Ramos (cell line): ENCODE results near the gene NF2.

Source experiments
- in situ Hi-C: fragments of 300-500 bp; cut with MboI; formaldehyde crosslinking; loops from one replicate; pipeline ENCODE4 v1.14.3; 2022; ENCODE audit warnings: low sequenced_read_pairs; ENCODE audit not compliant: unreplicated experiment

NF2 gene

DNA sequence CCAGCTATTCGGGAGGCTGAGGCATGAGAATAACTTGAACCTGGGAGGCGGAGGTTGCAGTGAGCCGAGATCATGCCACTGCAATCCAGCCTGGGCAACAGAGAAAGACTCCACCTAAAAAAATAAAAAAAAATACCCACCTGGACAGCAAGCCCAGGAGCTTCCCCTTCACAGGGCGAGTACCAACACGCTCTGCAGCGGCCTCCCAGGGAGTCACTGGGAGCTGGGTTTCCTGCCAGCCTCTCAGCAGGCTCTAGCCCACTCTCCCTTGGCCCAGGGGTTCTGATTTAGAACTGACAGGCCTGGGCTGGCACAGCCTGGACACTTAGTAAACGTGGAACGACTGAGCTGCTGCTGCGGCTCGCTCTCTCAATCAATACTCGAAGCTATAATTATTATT is 114.4 kb downstream of the NF2 start:
- in situ Hi-C loops = no loop called here

DNA sequence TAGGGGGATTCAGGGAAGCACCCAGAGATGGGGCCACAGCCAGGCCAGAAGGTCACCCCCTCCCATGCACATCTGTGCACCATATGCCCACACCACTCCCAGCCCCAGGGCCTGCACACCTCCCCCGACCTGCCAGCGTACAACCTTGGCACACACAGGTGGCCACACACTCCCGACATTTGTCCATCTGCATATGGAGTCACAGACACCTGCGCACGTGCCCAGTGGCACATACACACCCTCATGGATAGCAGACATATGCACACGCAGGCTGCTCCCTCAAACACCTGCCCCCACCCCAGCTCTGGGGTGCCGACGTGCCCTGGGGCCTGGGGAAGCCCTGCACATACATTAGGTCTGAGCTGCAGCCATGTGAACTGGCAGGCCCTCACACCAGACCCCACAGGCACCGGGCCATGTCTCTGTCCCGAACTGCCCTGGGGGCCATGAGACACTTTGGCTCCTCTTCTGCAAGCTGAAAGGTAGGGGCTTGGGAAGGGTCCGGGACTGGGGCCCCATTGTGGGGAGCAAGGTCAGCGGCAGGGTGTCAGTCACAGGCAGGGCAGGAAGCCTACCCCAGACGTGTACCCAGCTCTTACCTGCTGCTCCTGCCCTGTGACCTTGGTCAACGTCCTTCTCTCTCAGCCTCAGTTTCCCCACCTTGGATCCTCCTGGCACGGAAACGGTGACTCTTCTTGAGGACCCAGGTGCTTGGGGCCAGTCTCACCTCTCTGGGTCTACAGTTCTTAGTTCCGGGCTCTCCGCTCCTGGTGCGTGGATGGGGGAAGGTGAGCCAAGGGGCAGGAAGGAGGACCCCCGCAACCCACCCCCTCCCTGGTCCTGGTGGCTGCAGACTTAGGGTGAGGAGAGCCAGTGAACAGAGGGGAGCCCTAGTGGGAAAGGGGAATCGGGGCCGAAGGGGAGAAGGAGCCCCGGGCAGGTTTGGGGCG is 115.8 kb downstream of the NF2 start:
- in situ Hi-C loops = no loop called here

DNA sequence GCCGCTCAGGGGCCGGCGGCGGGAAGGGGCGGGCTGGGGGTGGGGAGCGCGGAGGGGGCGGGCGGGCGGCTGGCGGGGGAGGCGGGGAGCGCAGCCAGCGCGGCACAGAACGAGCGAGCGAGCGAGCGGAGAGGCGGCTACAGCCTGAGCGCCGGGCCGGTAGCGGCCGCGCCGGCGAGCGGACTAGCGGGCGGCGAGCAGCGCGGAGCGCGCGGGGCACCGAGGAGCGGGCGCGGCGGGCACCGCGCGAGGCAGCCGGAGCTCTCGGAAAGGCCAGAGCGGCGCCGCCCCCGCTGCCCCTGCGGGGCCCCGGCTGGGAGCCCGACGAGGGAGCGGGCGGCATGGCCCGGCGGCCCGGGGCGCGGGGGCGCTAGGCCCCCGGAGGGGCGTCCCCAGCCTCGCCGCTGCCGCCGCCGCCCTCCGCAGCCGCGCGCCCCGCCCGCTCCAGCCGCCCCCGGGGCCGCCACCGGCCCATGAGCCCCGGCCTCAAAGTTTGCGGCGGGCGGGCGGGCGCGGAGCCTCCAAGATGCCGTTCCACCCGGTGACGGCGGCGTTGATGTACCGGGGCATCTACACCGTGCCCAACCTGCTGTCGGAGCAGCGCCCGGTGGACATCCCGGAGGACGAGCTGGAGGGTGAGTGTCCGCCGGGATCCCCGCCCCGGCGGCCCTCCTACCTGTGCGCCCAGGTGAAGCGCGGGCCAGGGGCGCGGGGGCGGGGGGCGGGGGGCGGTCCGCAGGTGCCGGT is 116.6 kb downstream of the NF2 start, which contains the start of gene CABP7:
CABP7 (plus strand) TSS at position 105 of the 747 bp plus-strand sequence; CDS start at position 527, 422 bp downstream.
- in situ Hi-C loops = no loop called here

DNA sequence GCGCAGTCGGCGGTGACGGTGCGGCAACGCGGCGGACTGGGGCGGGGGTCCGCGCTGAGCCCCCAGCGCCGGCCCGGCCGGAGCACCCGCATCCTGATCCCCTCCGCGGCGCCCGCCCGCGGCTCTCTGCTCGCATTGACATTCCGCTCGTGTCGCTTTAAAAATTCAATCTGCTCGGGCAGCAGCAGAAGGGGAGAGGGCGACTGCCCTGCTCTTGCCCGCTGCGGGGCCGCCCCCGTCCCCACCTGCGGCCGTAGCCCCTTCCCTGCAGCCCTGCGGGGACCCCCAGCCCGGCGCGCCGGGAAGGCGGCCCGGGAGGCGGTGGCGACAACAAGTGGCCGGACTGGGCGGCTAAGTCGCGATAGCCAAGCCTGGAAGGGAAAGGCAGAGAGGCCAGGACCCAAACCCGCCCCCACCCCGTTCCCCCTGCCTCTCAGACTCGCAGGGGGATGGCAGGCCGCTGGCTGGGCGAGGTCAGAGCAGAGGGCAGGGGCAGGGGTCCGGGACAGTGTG is 117.4 kb downstream of the NF2 start:
- in situ Hi-C loops = no loop called here

DNA sequence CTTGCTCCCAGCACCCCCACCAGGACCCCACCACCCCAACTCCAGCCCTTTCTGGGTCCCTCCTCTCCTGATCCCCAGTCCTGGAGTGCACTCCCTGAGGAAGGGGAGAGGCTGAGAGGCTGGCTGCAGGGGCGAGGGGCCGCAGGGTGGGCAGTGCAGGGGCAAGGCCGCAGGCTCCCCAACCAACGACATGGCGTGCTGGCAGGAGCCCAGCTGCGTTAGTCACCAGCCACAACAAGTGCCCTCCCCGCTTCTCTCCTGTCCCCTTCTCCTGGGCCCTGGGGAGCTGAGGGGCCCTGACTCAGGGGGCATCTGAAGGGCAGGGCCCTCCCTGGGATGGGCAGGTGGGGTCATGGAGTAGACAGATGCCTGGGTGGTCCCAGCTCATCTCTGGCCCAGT is 118.7 kb downstream of the NF2 start:
- in situ Hi-C loops = no loop called here

DNA sequence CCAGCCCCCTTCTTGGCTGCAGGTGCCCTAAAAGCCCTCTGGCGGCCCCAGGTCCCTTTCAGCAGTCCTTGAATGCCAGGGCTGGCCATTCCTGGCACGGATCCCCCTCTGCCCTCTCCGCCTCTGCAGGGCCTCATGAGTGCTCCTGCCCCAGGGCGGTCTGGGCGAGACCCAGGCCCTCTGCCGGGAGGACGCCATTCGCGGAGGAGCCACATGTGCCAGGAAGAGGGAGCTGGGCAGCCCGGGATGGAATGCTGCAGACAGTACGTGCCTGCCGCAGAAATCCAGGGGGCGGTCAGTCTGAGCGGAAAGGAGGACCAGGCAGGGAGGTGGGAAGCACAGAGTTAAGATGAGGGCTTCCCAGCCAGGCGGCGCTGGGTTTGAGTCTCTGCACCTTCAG is 119.2 kb downstream of the NF2 start:
- in situ Hi-C loops = no loop called here

DNA sequence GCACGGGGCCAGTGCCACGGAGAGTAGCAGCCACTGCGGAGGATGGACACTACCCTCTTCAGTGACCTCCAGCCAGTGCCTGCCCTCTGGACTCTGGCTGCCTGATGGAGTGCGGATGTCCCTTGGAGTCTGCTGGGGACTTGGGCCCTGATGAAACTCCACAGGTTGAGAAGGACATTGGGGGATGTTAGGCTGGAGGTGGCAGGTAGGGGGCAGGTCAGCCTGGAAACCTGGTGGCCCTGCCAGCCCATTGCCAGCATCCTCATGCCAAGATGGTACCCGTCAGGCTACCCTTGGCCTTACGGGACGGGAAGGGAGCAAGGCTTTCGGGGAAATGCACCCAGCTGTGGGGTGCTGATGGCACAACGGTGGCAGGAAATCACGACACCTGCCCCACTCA is 120.3 kb downstream of the NF2 start:
- in situ Hi-C loops = no loop called here

DNA sequence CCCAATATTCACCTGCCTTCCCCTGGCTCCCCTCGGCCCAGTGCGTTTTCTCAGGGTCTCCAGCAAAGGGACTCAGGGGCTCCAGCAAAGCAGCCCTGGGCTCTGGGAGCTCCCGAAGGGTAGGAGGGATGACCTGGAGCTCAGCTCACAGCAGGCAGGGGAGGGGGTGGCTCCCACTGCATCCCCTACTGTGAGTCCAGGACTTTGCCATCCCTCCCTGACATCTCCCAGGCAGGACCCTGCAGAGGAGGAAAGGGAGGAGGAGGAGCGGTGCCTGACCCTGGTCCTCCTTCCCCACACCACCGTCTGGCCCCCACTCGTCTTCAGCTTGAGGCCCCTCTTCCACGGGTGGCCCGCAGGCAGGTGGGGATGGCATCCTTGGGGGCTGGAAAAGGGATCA is 121.4 kb downstream of the NF2 start:
- in situ Hi-C loops = no loop called here

DNA sequence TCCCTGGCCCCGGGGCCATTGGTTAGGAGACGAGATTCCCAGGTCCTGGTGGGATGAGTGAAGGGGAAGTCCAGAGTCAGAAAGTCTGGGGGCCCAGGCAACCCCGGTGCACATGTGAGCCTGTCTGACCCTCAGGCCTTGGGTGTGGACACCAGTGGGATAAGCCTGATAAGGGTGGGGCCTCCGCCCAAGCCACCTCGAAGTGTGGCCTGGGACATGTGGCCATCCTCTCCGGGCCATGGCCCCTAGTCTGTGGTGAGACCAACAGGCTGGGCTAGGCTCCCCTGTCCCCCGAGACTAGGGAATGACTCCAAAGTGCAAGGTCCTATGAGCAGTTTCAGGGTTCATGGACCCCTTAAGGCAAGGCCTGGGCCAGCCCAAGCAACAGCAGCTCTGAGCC is 122.7 kb downstream of the NF2 start:
- in situ Hi-C loops = no loop called here

DNA sequence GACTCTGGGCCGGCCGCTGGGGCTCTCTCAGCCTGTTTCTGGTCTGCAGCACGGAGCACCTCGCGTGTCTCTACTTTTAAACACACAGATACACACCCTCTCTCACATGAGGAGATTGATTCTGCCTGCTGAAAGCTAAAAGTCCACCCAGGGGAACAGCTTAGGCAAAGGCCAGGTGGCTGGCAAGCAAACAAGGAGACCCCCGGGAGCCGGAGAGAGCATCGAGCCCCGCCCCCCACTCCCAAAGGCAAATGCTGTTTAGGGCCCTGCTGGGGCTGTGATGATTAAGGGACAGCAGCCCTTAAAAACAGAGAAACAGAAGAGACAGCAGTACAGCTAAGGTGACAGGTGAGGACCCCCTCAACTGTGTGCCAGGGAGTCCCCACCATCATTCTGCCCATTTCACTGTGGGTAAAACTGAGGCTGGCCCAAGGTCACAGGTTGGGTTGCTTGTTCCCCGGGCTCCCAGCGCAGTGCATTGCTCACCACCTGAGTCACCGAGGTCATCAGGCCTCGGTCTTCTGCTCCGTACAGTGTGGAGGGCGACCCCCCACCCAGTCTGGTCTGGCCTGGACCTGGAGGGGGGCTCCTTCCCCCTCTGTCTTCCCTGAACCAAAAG is 123.2 kb downstream of the NF2 start:
- in situ Hi-C loops = no loop called here

DNA sequence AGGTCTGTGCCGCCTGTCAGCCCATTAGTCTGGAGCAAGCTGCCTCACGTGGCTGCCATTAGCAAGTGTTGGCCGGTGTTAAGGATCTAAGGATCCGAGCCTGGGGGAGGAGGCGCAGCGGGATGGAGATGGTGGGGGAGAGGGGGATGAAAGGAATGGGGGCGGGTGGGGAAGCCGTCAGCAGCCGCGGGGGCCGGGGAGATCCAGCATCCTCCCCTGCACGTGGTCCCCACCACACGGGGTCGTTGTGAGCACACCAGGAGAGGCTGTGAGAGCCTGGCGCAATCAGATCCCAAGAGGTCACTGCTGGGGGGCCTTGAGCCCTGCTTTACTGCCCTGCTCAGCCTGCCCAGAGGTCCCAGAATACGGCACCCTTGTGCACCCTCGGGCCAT is 123.7 kb downstream of the NF2 start:
- in situ Hi-C loops = no loop called here

DNA sequence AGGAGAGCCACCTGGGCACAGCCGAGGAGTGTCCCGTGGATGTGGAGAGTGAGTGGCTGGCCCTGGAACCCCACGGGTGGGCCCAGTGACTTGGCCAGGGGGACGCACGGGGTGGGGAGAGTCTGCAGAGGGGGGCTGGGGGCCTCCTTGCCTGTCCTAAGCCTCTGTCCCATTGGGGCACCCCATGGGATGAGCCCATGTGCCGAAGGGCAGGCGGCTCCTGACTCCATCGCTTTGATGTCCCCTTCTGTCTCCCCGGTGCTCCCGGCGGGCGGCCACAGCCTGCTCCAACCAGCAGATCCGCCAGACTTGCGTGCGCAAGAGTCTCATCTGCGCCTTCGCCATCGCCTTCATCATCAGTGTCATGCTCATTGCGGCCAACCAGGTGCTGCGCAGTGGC is 125.7 kb downstream of the NF2 start:
- in situ Hi-C loops = no loop called here

DNA sequence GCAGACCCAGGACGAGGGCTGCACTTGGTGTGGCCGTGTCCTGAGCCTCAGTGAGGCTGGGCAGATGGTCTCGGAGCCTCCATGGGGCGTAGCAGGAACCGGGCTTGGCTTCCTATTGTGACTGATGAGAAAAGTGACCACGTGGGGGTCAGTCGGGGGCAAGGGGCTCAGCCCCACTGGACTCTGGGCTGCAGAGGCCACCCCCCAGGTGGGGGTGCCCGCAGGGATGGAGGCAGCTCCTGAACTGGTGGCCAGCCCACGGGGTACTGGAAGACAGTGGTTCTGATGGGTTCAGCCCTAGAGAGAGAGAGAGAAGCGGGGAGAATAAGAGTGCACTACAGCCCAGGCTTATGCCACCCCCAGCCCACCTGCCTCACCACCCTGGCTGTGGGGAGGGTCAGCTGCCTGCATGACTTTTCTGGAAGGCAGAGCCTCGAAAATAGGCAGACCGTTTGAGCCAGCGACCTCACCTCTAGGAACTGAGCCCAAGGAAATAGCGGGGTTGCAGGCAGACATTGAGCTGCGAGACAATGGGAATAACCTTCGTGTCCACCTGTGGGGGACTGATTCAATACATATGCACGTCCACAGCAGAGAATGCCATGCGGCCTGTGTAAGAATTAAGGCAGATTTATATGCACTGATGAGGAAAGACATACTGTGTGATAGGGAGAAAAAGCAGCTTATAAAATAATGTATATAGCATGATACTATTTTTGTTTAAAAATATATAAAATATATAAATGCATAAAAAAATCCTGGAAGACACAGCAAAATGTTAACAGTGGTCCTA is 127.8 kb downstream of the NF2 start:
- in situ Hi-C loops = no loop called here

DNA sequence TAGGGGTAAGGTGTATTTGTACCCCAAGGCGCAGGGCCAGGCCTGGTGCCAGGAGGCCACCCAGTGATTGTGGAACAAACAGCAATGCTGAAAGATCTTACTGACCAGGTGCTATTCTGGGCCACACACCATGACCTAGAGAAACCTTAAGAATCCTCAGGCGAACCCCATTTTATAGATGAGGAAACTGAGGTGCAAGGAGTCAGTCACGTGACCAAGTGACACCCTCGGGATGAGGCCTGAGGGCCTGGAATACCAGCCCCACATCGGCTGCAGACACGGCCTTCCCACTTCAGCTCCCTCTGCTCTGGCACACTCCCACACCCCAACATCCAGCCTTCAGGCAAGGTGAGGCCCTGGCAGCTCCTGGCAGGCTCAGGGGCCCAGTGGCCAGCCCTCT is 129.4 kb downstream of the NF2 start:
- in situ Hi-C loops = no loop called here

DNA sequence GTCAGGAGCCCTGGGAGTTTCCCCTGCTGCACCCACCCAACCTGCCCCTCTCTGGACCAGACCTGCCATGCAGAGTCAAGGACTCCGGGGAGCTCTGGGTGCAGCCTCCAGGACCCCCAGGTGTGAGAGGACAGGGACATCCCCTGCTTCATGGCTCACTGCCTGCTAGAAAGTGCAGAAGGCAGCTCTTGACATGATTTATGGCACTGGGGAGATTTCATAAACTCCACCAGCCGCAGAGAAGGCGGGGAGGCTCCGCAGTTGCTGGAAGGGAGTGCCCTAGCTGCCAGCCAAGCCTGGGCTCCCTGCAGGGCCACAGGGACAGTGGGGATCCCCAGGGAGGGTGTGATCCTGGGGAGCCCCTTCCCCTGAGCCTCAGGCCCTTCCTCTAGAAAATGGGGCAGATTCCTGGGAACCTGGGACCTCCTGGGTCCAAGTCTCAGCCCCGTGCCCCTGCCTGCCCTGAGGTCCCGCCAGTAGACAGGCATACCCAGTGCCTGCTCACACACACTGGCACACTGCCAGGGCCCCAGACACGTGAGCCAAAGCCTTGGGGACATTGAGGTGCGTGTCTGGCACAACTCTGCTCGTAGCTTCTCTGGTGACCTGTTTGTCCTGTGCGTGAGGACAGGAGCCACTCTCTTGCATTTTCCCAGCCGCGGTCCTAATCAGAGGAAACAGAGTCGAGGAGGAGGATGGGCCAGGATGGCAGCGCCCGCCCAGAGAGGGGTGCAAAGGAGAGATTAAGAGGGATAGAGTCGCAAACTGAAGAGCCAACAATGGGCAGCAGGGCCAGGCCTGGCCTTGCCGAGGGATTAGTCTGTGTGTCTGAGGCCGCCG is 130.1 kb downstream of the NF2 start:
- in situ Hi-C loops = no loop called here

DNA sequence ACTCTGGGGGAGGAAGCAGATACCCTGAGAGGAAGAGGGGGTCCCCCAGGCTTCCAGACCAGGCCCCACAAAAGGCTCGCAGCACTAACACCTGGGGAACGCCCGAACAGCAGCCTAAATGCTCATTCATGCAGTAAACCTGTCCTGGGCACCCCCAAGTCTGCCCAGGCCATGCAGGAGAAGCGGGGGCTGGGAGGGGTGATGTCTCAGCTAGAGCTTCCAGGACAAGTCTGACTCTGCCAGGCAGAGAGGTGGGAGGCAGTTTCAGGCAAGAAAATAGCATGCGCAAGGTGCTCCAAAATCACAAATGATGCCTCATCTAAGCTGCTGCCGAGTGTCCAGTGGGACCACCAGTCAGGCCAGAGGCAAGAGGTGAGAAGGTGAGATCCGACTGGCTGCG is 131.0 kb downstream of the NF2 start:
- in situ Hi-C loops = no loop called here

DNA sequence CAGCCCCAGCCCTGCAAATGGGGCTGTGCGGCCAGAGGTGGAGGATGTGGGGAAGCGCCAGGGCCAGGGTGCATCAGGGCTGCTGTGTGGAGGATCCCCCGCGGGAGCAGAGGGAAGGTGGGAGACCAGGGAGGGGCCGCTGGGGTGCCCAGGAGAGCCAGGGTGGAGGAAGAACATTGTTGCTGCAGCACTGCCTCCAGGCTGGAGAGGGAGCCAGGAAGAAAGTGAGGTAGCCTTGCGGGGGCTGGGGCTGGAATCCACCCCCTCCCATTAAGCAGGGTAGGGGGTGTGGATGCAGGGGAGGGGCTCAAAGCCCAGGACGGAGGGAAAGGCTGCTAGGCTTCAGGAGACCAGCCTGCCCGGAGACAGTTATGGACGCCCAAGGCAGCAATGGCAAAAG is 131.4 kb downstream of the NF2 start:
- in situ Hi-C loops = no loop called here

DNA sequence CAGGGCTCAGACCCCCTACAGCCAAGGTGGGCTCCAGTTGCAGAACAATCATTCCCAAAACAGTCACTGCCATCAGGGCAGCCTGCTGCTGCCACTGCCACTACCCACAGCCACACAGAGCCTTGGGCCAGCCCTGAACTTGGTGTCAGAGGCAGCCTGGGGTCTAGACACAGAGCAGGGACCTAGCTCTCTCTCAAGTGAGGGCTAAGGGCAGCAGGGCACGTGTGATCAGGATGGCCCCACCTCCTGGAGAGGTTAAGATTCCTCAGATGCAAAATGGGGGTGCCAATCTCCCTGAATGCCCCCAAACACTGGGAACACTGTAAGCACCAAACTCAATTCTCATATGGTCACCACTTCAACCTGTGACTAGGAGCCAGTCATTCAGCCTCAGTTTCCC is 132.0 kb downstream of the NF2 start:
- in situ Hi-C loops = no loop called here
